Neural cell (in vitro differentiated cells): ENCODE data around the gene METAP1. TPM values are rescaled to one million over a fixed set of nuclear protein-coding genes. Genes with fewer than 3 reads are reported as not detected.

Source experiments
- H2AFZ ChIP-seq: fragments of 200-600, 300-800 bp; sonication (generic), shearing (Covaris generic); 2 replicates; pipeline ENCODE4 v1.6.0; 2014; ENCODE audit warnings: low read depth, mild to moderate bottlenecking, antibody characterized with exemption, low read length, moderate library complexity
- H3F3A ChIP-seq: fragments of 200-600 bp; shearing (Covaris generic); 2 replicates; pipeline ENCODE4 v1.6.1; 2016; ENCODE audit warnings: mild to moderate bottlenecking, moderate library complexity, mixed read lengths, antibody characterized with exemption, low read length; ENCODE audit not compliant: insufficient read depth, poor library complexity, severe bottlenecking
- H3K27ac ChIP-seq: fragments of 200-600, 300-800 bp; sonication (generic), shearing (Covaris generic); 2 replicates; pipeline ENCODE4 v1.5.1; 2014; ENCODE audit warnings: mild to moderate bottlenecking, low read length, moderate library complexity
- H3K27me3 ChIP-seq: fragments of 300-800, 200-600 bp; sonication (generic), shearing (Covaris generic); 2 replicates; pipeline ENCODE4 v1.6.0; 2014; ENCODE audit warnings: mild to moderate bottlenecking, low read depth, low read length, moderate library complexity; ENCODE audit not compliant: insufficient read depth
- H3K36me3 ChIP-seq: fragments of 300-800, 200-600 bp; sonication (generic), shearing (Covaris generic); 2 replicates; pipeline ENCODE4 v1.5.1; 2014; ENCODE audit warnings: mild to moderate bottlenecking, antibody characterized with exemption, low read length, moderate library complexity; ENCODE audit not compliant: insufficient read depth
- H3K4me2 ChIP-seq: fragments of 300-800, 200-600 bp; sonication (generic), shearing (Covaris generic); 2 replicates; pipeline ENCODE4 v1.6.0; 2014; ENCODE audit warnings: mild to moderate bottlenecking, low read length
- H3K4me3 ChIP-seq: fragments of 300-800, 200-600 bp; sonication (generic), shearing (Covaris generic); 2 replicates; pipeline ENCODE4 v1.5.1; 2014; ENCODE audit warnings: mild to moderate bottlenecking, low read length, moderate library complexity
- H3K79me2 ChIP-seq: fragments of 200-600 bp; shearing (Covaris generic); replicated peaks from 2 replicates; pipeline ENCODE4 v1.6.0; 2014; ENCODE audit warnings: mild to moderate bottlenecking, low read length, moderate library complexity; ENCODE audit not compliant: insufficient read depth
- H3K9ac ChIP-seq: fragments of 300-800, 200-600 bp; sonication (generic), shearing (Covaris generic); 2 replicates; pipeline ENCODE4 v1.6.1; 2016; ENCODE audit warnings: mild to moderate bottlenecking, low read length, mixed read lengths
- H3K9me2 ChIP-seq: fragments of 200-600 bp; shearing (Covaris generic); 2 replicates; pipeline ENCODE4 v1.6.1; 2016; ENCODE audit warnings: mild to moderate bottlenecking, low read length, mixed read lengths; ENCODE audit not compliant: insufficient read depth
- H3K9me3 ChIP-seq: fragments of 200-600, 300-800 bp; sonication (generic), shearing (Covaris generic); 2 replicates; pipeline ENCODE4 v1.6.1; 2016; ENCODE audit warnings: mild to moderate bottlenecking, mixed run types, low read length, moderate library complexity, mixed read lengths
- H4K20me1 ChIP-seq: fragments of 200-600 bp; shearing (Covaris generic); 2 replicates; pipeline ENCODE4 v1.6.1; 2016; ENCODE audit warnings: mild to moderate bottlenecking, mixed run types; ENCODE audit not compliant: insufficient read depth
- CTCF ChIP-seq: fragments of 450-650 bp; IDR thresholded peaks from 2 replicates; pipeline ENCODE4 v1.5.1; 2014; ENCODE audit warnings: antibody characterized with exemption, mild to moderate bottlenecking, moderate library complexity; ENCODE audit not compliant: poor library complexity, severe bottlenecking
- EP300 ChIP-seq: fragments of 450-650 bp; conservative IDR thresholded peaks from 2 replicates; pipeline ENCODE4 v1.6.1; 2014; ENCODE audit warnings: antibody characterized with exemption, mild to moderate bottlenecking, moderate library complexity; ENCODE audit not compliant: poor library complexity, severe bottlenecking
- EZH2 ChIP-seq: fragments of 200-600, 300-800 bp; shearing (Covaris generic), sonication (generic); IDR thresholded peaks from 2 replicates; pipeline ENCODE4 v1.6.1; 2014; ENCODE audit warnings: antibody characterized with exemption, low read length, borderline replicate concordance, mild to moderate bottlenecking; ENCODE audit not compliant: insufficient read depth, poor library complexity, severe bottlenecking
- MXI1 ChIP-seq: fragments of 450-650 bp; conservative IDR thresholded peaks from 2 replicates; pipeline ENCODE4 v1.6.1; 2014; ENCODE audit warnings: antibody characterized with exemption, mild to moderate bottlenecking; ENCODE audit not compliant: poor library complexity, severe bottlenecking
- POLR2AphosphoS5 ChIP-seq: IDR thresholded peaks from 2 replicates; pipeline ENCODE4 v1.6.1; 2012
- RAD21 ChIP-seq: fragments of 450-650 bp; conservative IDR thresholded peaks from 2 replicates; pipeline ENCODE4 v1.6.1; 2014; ENCODE audit warnings: antibody characterized with exemption, mild to moderate bottlenecking, moderate library complexity
- REST ChIP-seq: IDR thresholded peaks from 2 replicates; pipeline ENCODE4 v1.6.1; 2012; ENCODE audit warnings: borderline replicate concordance
- SMC3 ChIP-seq: fragments of 450-650 bp; conservative IDR thresholded peaks from 2 replicates; pipeline ENCODE4 v1.6.1; 2014; ENCODE audit warnings: antibody characterized with exemption, mild to moderate bottlenecking, moderate library complexity; ENCODE audit not compliant: poor library complexity
- TAF1 ChIP-seq: IDR thresholded peaks from 2 replicates; pipeline ENCODE4 v1.6.1; 2012; ENCODE audit warnings: low read depth
- polyA plus RNA-seq: library from polyadenylated mRNA; depleted of rRNA; stranded (reverse); fragments of >200 nt; gene quantifications from 2 replicates; pipeline ENCODE4 v1.2.3, GENCODE V29; 2014

METAP1 gene
- polyA plus RNA-seq, 1 donor from 2014 or later: 24.5 TPM

- H3K36me3 ChIP-seq: no peaks in the 10 kb centered on the region
- no peak overlapping the region for H3K27ac ChIP-seq
- no peaks in the 10 kb centered on the region for H3K27me3 ChIP-seq
- no peaks in the 10 kb centered on the region for H3K9me3 ChIP-seq
- H4K20me1 ChIP-seq: no peaks in the 10 kb centered on the region
- H3K4me2 ChIP-seq: no peak overlapping the region
- H3F3A ChIP-seq: no peaks in the 10 kb centered on the region
- H3K9me2 ChIP-seq: no peaks in the 10 kb centered on the region
- no peak for TF ChIP-seq CTCF
- no peak for TF ChIP-seq EP300
- TF ChIP-seq SMC3: no peak
- no peak for TF ChIP-seq RAD21
- TF ChIP-seq MXI1: no peak
- no peak for TF ChIP-seq TAF1
- TF ChIP-seq EZH2: no peak
- no peak overlapping the region for H3K4me3 ChIP-seq
- H3K79me2 ChIP-seq: peaks cover 23% of the 10 kb centered on the region
- H2AFZ ChIP-seq: no peak overlapping the region
- H3K9ac ChIP-seq: no peak overlapping the region
Measured at GRCh38 chr4:99008051-99008450, 12.5 kb downstream of the METAP1 start.

- Histone ChIP-seq H3K9ac (no peak overlapping the region), H3K27ac (no peak overlapping the region), H3K4me3 (no peak overlapping the region), H3K9me3 (no peaks in the 10 kb centered on the region), H2AFZ (no peak overlapping the region), H4K20me1 (no peaks in the 10 kb centered on the region), H3K9me2 (no peaks in the 10 kb centered on the region), H3K4me2 (no peak overlapping the region), H3K36me3 (no peaks in the 10 kb centered on the region), H3K27me3 (no peaks in the 10 kb centered on the region), H3F3A (no peaks in the 10 kb centered on the region), H3K79me2 (peaks cover 31% of the 10 kb centered on the region)
- TF ChIP-seq POLR2AphosphoS5: no peak
- TF ChIP-seq MXI1: no peak
- no peak for TF ChIP-seq EP300
- no peak for TF ChIP-seq TAF1
- no peak for TF ChIP-seq REST
- no peak for TF ChIP-seq RAD21
- no peak for TF ChIP-seq SMC3
- TF ChIP-seq EZH2: no peak
- TF ChIP-seq CTCF: no peak
Measured at GRCh38 chr4:99011910-99012309, 16.4 kb downstream of the METAP1 start.
